NCI-H2081 treated with DMSO at 0.1 percent for 48 hours (cell line): ENCODE data around the gene CREB3L1.

ENCODE experiments used
- DNase-seq: peaks from one replicate; lab custom pipeline; 2025; lab: John Stamatoyannopoulos, UW

The CREB3L1 gene

GRCh38 chr11:46273511-46274205 is 3.8 kb upstream of the CREB3L1 start:
- DNase-seq, result no peak

DNA sequence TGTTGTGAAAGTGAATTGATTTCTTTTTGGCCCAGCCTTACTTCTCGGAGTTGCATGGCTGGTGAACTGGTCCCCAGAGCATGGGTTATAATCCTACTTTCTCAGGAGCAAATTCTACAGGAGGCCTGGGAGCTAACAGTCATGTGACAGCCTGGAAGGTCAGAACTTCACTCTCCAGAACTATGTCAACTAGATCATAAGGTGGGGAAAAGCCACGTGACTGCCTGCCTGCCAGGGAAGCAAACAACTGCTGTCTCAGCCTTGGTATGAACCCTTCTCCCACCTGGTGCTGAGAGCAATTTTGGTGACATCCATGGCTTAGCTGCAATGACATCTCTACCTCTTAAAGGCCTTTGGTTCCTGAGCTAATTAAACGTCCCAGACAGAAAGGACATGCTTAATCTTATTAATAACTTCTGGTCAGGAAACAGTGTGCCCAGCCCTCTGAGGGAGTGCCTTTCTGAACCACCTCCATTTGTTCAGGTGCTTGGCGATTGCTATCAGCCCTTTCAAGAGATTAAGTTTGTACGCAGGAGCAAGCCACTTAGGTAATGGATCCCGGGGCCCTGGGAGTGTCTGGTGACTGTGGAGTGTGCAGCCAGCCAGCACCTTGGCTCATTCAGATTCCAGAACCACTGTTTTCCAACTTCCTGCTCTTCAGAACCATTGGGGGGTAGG is 1.4 kb upstream of the CREB3L1 start:
- no peak for DNase-seq

DNA sequence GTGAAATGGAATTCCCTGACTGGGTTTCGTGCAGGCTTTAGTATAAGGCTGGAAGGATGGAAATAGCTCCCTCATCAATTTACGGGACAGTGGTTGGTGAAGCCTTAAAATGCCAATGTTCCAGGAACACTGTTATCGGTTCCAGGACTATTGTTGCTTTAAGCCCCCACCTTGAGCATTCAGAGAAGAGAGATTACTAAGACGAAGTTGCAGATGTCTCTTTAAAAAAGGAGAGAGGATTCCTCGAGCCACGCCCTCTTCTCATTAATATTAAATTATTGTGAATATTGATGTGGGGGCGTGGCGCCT is 195 bp upstream of the CREB3L1 start:
- DNase-seq, result no peak

GRCh38 chr11:46278387-46279125 is 1.1 kb downstream of the CREB3L1 start:
- no peak for DNase-seq

- DNase-seq, result peak; percentile 7
Measured at GRCh38 chr11:46279126-46280099, 2.0 kb downstream of the CREB3L1 start.

DNA sequence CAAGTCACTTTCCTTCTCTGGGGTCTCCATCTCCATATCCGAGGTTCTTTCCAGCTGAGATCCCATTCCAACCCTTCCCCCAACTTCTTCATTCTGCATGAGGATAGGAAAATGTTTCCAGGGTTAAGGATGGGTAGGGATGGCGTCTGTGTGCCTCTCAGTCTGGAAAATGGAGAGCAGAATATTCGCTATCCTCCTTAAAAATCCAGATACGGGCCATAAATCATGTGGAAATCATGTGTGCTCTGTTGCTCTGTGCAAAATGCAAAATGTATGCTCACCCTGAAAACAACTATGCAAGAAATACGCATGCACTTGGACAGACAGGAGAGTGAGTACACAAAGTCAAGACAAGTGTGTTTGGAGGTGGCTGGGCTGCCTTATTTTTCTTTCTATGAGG is 3.2 kb downstream of the CREB3L1 start:
- no peak for DNase-seq

- no peak for DNase-seq
Measured at GRCh38 chr11:46281371-46281831, 3.9 kb downstream of the CREB3L1 start.

DNA sequence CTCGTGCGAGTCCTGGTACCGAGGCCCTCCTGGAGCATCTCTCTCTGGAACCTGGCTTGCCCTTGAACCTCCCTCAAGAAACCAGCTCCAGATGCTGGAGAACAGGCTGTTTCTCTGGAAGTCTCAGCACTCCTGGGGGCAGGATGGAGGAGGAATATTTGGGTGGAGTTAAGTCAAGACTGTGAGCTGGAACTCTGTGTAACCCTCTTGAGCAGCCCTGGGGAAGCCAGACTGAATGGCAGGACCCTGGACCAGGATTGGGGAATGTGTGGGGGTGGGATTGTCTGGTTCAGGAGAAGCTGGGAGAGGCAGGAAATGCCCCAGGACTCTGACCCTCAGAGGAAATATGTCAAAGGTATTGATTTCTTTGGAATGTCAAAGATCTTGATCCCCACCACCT is 7.7 kb downstream of the CREB3L1 start:
- no peak for DNase-seq

DNA sequence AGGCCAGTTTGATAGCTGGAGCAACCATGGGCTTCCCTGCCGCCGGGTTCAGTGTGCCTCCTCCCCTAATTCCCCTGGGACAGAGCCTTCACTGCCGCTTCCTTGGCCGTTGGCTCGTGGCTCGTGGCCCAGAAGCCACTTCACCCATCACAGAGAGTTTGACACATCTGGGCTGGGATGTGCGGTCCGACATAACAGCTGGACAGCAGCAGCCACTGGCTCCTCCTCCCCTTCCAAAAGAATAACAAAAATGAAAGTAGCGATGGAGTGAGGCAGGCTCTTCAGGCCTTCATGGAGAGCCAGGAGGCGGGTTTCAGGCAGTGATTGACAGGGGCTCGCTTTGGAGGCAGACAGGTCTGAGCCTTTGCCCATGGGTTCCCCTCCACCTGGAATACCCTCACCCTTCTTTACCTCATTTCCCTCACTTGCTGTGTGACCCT is 8.2 kb downstream of the CREB3L1 start:
- DNase-seq, result no peak

DNA sequence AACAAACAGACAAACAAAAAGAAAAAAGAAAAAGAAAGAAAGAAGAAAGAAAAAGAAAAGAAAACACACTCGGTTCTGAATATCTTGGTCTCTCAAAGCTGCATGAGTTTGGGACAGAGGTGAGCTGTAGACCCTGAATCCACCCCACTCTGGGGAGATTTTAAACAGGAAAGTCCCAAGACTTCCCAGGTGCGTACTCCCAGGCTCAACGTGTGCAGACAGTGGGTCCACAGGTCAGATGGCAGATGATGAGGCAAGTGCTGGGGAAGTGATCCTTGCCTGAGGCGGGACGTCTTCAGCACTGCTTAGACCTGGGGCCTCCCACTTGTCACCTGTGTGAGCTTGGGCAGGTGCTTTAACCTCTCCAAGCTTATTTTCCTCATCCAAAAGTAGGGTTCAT is 9.3 kb downstream of the CREB3L1 start:
- no peak for DNase-seq

DNA sequence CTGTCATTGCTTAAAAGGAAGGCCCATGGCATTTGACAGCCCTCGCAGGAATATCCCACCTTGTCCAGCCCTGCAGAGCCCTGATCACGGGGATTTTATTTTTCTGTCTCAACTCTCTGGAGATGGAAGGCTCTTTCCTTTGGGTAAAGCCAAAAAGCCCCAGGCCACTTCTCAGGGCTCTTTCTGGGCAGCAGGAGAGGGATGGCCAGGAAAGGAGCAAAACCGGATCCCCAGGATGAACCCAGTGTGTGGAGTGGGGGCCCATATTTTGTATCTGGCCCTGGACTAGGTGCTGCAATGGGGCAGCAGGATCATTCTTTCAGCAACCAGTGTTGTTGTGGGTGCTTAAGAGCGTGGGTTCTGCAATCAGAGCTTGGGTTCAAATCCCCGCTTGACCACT is 11.0 kb downstream of the CREB3L1 start:
- DNase-seq, result no peak

GRCh38 chr11:46290011-46290410 is 12.5 kb downstream of the CREB3L1 start:
- no peak for DNase-seq

GRCh38 chr11:46290598-46291309 is 13.3 kb downstream of the CREB3L1 start:
- DNase-seq, result no peak

DNA sequence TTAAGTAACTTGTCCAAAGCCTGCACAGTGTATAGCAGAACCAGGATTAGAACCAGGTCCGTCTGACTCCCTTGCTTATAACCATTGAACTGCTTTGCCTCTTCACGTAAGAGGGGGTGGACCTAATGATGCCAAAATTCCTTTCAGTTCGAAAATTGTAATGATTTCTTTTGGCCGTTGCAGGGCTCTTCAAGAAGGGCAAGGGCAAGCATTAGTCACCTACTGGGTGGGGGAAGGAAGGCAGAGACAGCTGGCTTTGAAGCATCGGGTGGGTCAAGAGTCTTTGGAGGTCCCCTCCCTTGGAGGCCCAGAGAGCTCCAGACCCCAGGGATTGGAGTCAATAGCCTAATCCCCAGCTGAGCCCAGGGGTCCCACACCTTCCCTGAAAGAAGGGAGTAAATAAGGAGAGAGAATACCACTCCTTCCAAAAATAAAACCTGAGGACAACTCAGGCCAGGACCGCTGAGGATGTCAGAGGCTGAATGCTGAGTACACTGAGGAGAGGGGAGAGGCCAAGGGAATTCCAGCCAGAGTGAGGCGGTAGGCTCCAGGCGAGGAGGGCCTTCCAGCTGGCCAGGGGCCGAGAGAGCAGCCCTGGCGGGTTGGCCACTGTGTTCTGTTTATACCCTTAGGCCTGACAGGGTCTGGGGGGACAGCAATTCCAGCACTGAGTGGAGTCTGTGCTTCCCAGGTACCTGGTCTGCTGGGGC is 14.1 kb downstream of the CREB3L1 start:
- no peak for DNase-seq

- DNase-seq, result no peak
Measured at GRCh38 chr11:46293066-46293465, 15.6 kb downstream of the CREB3L1 start.

DNA sequence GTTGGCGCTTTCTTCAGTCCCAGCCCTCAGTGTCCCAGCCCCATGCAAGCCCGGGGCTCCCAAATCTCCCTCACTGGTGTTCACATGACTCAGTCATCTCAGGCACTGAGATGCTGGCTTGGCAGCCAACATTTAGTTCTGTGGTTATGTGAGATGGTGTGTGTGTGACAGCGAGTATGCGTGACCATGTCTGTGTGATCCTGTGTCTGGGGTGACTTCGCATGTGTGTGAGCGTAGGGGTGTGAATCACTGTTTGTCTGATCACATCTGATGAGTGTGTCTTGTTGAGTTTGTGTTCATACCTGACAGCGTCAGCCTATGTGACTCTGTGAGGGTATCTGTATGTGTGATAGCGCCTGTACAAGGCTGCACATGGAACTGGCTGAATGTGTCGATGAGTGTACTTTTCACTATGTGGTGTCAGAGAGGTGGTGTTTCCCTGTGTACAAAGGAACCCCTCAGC is 16.2 kb downstream of the CREB3L1 start:
- no peak for DNase-seq

DNA sequence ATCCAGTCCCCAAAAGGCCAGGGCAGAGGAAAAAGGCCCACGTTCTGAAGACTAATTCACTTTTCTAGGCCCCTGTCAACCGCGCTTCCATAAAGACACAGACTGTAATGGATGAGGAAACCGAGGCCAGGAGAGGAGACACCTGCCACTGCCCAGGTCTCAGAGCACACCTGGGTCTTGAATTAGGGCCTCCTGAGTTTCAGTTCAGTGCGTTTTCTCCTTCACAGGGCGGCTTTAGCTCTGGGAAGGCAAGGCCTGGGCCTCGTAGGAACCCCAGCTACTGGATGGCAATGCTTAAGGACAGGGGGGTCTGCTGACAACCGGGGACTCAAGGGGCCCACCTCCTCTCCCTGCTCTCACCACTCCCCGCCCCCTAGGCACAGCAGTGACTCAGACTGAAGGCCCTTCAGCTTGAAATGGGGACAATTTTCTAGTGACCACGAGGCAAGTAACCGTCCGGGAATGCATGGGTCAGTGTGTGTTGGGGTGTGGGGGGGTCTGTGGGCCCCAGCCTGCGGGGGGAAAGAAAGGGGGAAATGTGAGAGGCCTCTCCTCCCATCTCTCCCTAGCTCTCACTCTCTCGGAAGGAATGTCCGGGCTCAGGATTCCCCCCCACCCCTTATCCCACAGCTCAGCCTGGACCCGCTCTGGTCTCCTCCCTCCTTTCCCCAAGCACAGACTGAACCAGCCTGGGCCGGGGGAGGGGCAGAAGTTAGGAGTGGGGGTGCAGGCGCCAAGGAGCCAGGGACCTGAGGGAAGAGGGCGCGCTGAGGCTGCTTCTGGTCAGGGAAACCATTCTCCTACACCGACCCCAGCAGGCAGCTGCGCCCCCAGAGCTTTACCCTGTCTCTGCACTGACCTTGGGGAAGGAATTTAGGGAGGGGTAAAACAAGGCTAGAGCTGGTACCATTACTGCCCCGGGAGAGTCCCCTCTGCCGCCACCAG is 17.2 kb downstream of the CREB3L1 start:
- DNase-seq, result no peak

DNA sequence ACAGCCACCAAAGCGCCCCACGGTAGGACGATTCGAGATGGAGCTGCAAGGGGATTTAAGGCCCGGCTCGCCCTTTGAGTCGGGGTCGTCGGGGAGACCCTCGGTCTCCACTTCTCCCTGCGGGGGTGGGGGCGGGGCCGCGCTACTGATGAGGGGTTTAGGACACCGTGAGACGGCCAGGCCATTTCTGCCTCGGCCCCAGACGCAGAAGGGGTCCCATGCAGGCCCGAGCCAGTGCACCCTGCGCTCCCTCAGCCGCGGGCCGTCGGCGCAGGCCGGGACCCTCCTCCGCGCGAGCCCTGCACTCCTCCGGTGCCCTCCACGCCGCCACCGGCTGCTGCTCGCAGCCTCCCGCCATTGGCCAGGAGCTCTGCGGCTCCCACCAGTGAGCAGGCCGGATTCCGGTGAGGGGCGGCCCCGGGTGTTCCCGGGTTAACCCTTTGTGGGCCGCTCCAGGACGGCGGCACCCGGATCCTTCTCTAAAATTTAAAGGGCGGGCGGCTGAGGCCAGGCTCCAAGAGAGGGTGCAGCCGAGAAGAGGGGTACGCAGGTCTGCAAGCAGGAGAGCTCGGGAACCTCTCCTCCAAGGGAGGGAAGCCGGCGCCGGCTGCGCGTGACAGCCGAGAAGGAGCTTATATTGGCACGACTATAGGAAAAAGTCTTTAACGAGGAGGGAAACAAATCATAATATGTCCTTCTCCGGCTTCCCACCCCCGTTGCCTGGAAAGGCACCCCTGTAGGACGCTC is 18.0 kb downstream of the CREB3L1 start:
- DNase-seq, result peak; percentile 10

DNA sequence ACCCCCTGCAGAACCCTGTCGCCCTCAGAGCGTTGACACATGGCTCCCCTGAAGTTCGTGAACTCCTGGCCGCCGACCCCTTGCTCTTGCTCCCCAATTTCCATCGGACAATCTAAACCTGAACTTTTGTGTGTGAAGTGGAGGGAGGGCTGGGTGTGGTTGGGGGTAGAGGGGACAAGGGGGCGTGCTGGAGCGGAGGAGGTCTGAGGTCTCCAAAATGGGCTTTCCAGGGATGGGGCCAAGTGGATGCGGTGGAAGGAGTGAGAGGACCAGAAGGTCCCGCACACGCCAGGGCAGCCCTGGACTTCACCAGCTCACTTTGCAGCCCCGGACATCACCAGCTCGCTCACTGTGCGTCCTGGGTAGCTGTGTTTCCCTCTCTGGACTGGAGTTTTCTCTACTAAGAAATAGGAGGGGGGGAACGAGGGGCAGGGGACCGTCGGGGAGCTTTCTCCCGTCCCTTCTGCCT is 18.6 kb downstream of the CREB3L1 start:
- no peak for DNase-seq
